HepG2 (cell line): ENCODE measurements around the gene PRM2. TPM values are rescaled to one million over a fixed set of nuclear protein-coding genes. Genes with fewer than 3 reads are reported as not detected.

Source experiments
- AGO1 ChIP-seq: fragments of 200-400 bp; formaldehyde crosslinking; IDR thresholded peaks from 2 replicates; pipeline ENCODE4 v1.6.1; 2017; ENCODE audit warnings: mild to moderate bottlenecking, low read depth, low read length, moderate library complexity; ENCODE audit not compliant: poor library complexity, severe bottlenecking
- DR1 ChIP-seq: sonication (generic); formaldehyde crosslinking; IDR thresholded peaks from 2 replicates; pipeline ENCODE4 v1.8.0; 2021; ENCODE audit warnings: mild to moderate bottlenecking, missing genetic modification reagents, inconsistent platforms
- FOXK1 ChIP-seq: sonication (generic); formaldehyde crosslinking; IDR thresholded peaks from 2 replicates; pipeline ENCODE4 v1.4.0; 2020; ENCODE audit warnings: low read depth, missing genetic modification reagents, borderline replicate concordance
- KMT2A ChIP-seq: sonication (generic); formaldehyde crosslinking; IDR thresholded peaks from 2 replicates; pipeline ENCODE4 v1.4.0; 2020; ENCODE audit warnings: missing genetic modification reagents
- NFE2L1 ChIP-seq: sonication (generic); formaldehyde crosslinking; IDR thresholded peaks from 2 replicates; pipeline ENCODE4 v1.4.0; 2020; ENCODE audit warnings: missing genetic modification reagents, mild to moderate bottlenecking, borderline replicate concordance
- PHF20 ChIP-seq: sonication (generic); formaldehyde crosslinking; IDR thresholded peaks from 2 replicates; pipeline ENCODE4 v1.5.0; 2020; ENCODE audit warnings: mild to moderate bottlenecking, missing genetic modification reagents
- POLR2AphosphoS2 ChIP-seq: IDR thresholded peaks from 2 replicates; pipeline ENCODE4 v1.6.1; 2011; ENCODE audit warnings: low read depth, low read length, improper control_type of control experiment
- TFDP2 ChIP-seq: sonication (generic); formaldehyde crosslinking; IDR thresholded peaks from 2 replicates; pipeline ENCODE4 v1.4.0; 2020; ENCODE audit warnings: missing genetic modification reagents
- ZBTB26 ChIP-seq: IDR thresholded peaks from 2 replicates; pipeline ENCODE4 v1.6.1; 2016; ENCODE audit warnings: missing compliant biosample characterization, missing genetic modification reagents, borderline replicate concordance
- ZBTB8A ChIP-seq: sonication (generic); formaldehyde crosslinking; IDR thresholded peaks from 2 replicates; pipeline ENCODE4 v1.4.0; 2020; ENCODE audit warnings: mild to moderate bottlenecking, low read depth, missing genetic modification reagents, borderline replicate concordance
- ZNF282 ChIP-seq: fragments of 450-650 bp; IDR thresholded peaks from 2 replicates; pipeline ENCODE4 v1.6.1; 2018; ENCODE audit not compliant: partially characterized antibody
- ZNF557 ChIP-seq: sonication (generic); formaldehyde crosslinking; IDR thresholded peaks from 2 replicates; pipeline ENCODE4 v1.4.0; 2020; ENCODE audit warnings: missing genetic modification reagents
- ZNF564 ChIP-seq: sonication (generic); formaldehyde crosslinking; IDR thresholded peaks from 2 replicates; pipeline ENCODE4 v1.8.1; 2023; ENCODE audit warnings: mild to moderate bottlenecking, missing genetic modification reagents
- ZNF75D ChIP-seq: sonication (generic); formaldehyde crosslinking; IDR thresholded peaks from 2 replicates; pipeline ENCODE4 v1.8.1; 2023; ENCODE audit warnings: missing genetic modification reagents, mild to moderate bottlenecking, borderline replicate concordance
- ZNF883 ChIP-seq: sonication (generic); formaldehyde crosslinking; IDR thresholded peaks from 2 replicates; pipeline ENCODE4 v1.5.1; 2020; ENCODE audit warnings: mild to moderate bottlenecking, missing genetic modification reagents; ENCODE audit errors: not compliant biosample characterization
- polyA plus RNA-seq, 8 experiments: library from polyadenylated mRNA; depleted of rRNA in 3 of 8; stranded (reverse) in 7 of 8; unstranded in 1 of 8; fragments of >200 nt; fragmentation: Illumina TruSeq in 4 of 8; extraction: Trizol in 4 of 8; gene quantifications; 2 replicates each; pipeline versions ENCODE4 v1.2.1 to v1.2.3, GENCODE V29; 2011 to 2016; ENCODE audit warnings: low read depth in 4 of 8, missing spikeins in 1 of 8, mixed read lengths in 1 of 8; ENCODE audit not compliant: insufficient read depth in 1 of 8
- total RNA-seq, 5 experiments: library from RNA; depleted of rRNA; stranded (reverse); fragments of >200 nt; fragmentation: Illumina TruSeq; extraction: Trizol; gene quantifications; 2 replicates each; pipeline ENCODE4 v1.2.3, GENCODE V29; 2016; ENCODE audit warnings: low read depth in 1 of 5
- TF ChIP-seq, protein P1 (sequence below), 2 experiments: sonication (generic) in 1 of 2; formaldehyde crosslinking in 1 of 2; IDR thresholded peaks; 2 replicates each; pipeline versions ENCODE4 v1.4.0 to v1.6.1; 2018 to 2020; ENCODE audit warnings: missing genetic modification reagents in 2 of 2, borderline replicate concordance in 1 of 2, low read depth in 1 of 2, mild to moderate bottlenecking in 1 of 2, missing biosample characterization in 1 of 2
- TF ChIP-seq, protein P2 (sequence below): sonication (generic); formaldehyde crosslinking; IDR thresholded peaks from 2 replicates; pipeline ENCODE4 v1.4.0; 2020; ENCODE audit warnings: missing genetic modification reagents
- TF ChIP-seq, protein P3 (sequence below): sonication (generic); formaldehyde crosslinking; IDR thresholded peaks from 2 replicates; pipeline ENCODE4 v1.5.1; 2020; ENCODE audit warnings: missing genetic modification reagents, mild to moderate bottlenecking, borderline replicate concordance

Gene PRM2
- total and polyA plus RNA-seq, 2 of the 13 experiments (the other 11 are each of a cell fraction or from before 2014, with no cell fraction given): 0.54 TPM; not detected in 1

DNA sequence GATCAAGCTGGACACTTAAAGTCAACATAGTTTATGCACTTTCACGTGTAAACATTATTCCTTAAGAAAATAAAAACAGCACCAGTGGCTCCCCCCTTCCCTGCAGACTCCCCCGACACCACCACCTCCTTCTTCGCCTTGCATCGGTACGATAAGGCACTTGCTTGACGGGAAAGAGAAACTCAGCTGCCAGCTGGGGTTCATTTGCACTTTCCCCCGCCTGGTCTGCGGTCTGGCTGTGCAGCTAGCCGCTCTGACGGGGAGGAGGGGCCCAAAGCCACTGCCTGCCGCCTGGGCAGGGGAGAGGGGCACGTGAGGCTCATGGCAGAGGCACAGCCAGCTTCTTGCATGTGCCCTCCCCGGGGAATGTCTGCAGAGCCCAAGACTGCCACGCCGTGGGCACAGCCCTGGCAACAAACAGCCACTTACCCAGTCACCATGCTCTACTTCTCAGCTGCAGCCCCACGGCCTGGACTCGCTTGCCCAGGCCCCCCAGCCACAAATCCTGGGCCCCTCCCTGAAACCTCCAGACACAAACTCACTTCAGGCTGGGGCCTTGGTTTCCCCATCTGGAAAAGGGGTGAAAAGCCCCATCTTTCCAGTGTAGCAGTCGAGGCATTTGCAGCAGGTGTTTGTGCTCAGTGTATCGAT lies 21.3 kb upstream of the PRM2 start (continued):
- peak; percentile 50; the same call in 1 of the 2 replicates for TF ChIP-seq TFDP2 (CRISPR knock-in tag)
- TF ChIP-seq, protein P1, sequence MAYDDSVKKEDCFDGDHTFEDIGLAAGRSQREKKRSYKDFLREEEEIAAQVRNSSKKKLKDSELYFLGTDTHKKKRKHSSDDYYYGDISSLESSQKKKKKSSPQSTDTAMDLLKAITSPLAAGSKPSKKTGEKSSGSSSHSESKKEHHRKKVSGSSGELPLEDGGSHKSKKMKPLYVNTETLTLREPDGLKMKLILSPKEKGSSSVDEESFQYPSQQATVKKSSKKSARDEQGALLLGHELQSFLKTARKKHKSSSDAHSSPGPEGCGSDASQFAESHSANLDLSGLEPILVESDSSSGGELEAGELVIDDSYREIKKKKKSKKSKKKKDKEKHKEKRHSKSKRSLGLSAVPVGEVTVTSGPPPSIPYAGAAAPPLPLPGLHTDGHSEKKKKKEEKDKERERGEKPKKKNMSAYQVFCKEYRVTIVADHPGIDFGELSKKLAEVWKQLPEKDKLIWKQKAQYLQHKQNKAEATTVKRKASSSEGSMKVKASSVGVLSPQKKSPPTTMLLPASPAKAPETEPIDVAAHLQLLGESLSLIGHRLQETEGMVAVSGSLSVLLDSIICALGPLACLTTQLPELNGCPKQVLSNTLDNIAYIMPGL (CRISPR knock-in tag; IDR thresholded peaks at IDR 0.05; ENCODE audit: borderline replicate concordance in 1 of 2, low read depth in 1 of 2): peak in 1 of 2 experiments; percentile 23; a peak in 2 of 4 replicates
- TF ChIP-seq FOXK1 (CRISPR knock-in tag): 0 out of 2 replicates have a peak, but pooled peaks have one; percentile 19
- TF ChIP-seq ZNF564 (CRISPR knock-in tag): peak; percentile 91
- TF ChIP-seq ZBTB26 (CRISPR knock-in tag): peak; percentile 78
- no peak for TF ChIP-seq ZBTB8A
- no peak for TF ChIP-seq POLR2AphosphoS2
- no peak for TF ChIP-seq NFE2L1
- TF ChIP-seq KMT2A: no peak; the same call in none of the 2 replicates
- no peak for TF ChIP-seq DR1
- no peak for TF ChIP-seq ZNF282
- TF ChIP-seq, protein P2, sequence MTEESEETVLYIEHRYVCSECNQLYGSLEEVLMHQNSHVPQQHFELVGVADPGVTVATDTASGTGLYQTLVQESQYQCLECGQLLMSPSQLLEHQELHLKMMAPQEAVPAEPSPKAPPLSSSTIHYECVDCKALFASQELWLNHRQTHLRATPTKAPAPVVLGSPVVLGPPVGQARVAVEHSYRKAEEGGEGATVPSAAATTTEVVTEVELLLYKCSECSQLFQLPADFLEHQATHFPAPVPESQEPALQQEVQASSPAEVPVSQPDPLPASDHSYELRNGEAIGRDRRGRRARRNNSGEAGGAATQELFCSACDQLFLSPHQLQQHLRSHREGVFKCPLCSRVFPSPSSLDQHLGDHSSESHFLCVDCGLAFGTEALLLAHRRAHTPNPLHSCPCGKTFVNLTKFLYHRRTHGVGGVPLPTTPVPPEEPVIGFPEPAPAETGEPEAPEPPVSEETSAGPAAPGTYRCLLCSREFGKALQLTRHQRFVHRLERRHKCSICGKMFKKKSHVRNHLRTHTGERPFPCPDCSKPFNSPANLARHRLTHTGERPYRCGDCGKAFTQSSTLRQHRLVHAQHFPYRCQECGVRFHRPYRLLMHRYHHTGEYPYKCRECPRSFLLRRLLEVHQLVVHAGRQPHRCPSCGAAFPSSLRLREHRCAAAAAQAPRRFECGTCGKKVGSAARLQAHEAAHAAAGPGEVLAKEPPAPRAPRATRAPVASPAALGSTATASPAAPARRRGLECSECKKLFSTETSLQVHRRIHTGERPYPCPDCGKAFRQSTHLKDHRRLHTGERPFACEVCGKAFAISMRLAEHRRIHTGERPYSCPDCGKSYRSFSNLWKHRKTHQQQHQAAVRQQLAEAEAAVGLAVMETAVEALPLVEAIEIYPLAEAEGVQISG: peak; percentile 46
- TF ChIP-seq ZNF883 (CRISPR knock-in tag): no peak
- TF ChIP-seq PHF20 (CRISPR knock-in tag): no peak
- no peak for TF ChIP-seq ZNF557 (CRISPR knock-in tag)
- TF ChIP-seq ZNF75D (CRISPR knock-in tag): 0 out of 2 replicates have a peak, but pooled peaks have one; percentile 8
- TF ChIP-seq AGO1: peak; percentile 21
- TF ChIP-seq, protein P3, sequence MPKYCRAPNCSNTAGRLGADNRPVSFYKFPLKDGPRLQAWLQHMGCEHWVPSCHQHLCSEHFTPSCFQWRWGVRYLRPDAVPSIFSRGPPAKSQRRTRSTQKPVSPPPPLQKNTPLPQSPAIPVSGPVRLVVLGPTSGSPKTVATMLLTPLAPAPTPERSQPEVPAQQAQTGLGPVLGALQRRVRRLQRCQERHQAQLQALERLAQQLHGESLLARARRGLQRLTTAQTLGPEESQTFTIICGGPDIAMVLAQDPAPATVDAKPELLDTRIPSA (CRISPR knock-in tag): no peak
